Upper lobe of left lung (tissue), 4 donors: ENCODE results near the gene BCL2L14.

Experiments
- CTCF ChIP-seq, 6 experiments: fragments of 450-650 bp in 4 of 6; fragments of 200-600 bp in 2 of 6; sonication (generic) in 2 of 6; IDR thresholded peaks; one replicate each; pipeline ENCODE4 v1.5.1; 2016 to 2019; ENCODE audit warnings: antibody characterized with exemption in 6 of 6
- EP300 ChIP-seq, 4 donors: sonication (generic); formaldehyde crosslinking; IDR thresholded peaks; one replicate each; pipeline ENCODE4 v1.5.1; 2017; ENCODE audit warnings: antibody characterized with exemption in 4 of 4, control low read depth in 2 of 4
- POLR2A ChIP-seq, 4 donors: fragments of 450-650 bp; IDR thresholded peaks; one replicate each; pipeline ENCODE4 v1.5.1; 2016 to 2017; ENCODE audit warnings: antibody characterized with exemption in 4 of 4, mild to moderate bottlenecking in 2 of 4
- POLR2AphosphoS5 ChIP-seq, 2 donors: sonication (generic); formaldehyde crosslinking; IDR thresholded peaks; one replicate each; pipeline ENCODE4 v1.5.1; 2017; ENCODE audit warnings: antibody characterized with exemption in 2 of 2

- peak; percentile 37 to 62 for TF ChIP-seq POLR2AphosphoS5 (IDR thresholded peaks at IDR 0.05)
- no peak for TF ChIP-seq CTCF (IDR thresholded peaks at IDR 0.05)
- TF ChIP-seq POLR2A (IDR thresholded peaks at IDR 0.05), result no peak
- TF ChIP-seq EP300 (IDR thresholded peaks at IDR 0.05), result peak in 3 of 4 donors; percentile 22 to 85 (median 51)
Observed at GRCh38 chr12:12095021-12095420, 24.3 kb downstream of the BCL2L14 start.
